Measurements from ENCODE around the gene CMTR1. TPM values are rescaled to one million over a fixed set of nuclear protein-coding genes. Genes with fewer than 3 reads are reported as not detected.

The CMTR1 gene
- total and polyA plus RNA-seq, 2 of the 13 experiments (the other 11 are each of a cell fraction or from before 2014, with no cell fraction given), result 19.7 to 55.2 TPM

DNA sequence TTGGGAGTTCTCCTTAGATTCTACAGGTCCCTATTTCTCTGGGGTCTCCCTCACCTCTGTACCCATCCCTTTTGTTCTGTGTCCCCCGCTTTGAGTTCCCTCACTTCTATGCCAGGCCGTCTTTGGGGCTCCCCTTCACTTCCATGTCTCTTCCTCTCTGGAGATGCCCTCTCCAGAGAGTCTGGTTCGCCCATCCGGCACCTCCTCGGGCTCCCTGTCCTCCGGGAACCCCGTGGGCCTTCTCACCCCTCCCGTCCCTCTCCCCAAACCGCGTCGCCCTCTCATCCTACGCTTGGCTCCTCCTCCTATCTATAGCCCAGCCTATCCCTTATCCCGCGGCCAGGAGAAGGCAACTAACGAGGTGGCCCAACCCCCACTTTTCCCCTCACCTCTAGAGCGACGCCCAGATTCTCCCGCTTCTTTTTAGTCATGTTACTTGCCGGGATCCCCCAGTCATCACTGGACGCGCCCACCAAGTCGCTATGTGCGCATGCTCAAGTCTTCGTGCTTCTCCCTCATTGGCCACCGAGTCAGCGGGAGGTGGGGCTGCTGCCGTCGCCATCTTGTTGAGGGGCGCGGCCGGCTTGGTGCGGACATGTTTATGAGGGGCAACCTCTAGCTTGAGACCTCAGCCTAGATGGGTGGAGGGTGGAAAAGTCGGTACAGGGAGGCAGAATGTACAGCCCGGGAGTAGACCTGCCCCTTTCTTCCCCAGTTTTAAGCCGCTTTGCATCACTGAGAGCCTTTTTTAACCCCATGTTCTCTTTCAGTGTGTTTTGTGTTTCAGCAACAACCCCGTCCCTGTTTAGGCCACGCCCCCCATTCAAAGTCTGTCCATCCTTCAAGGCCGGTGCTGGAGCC lies 66.6 kb downstream of the CMTR1 start, which contains the start of gene CCDC167 (continued):
- TF ChIP-seq, protein P1, sequence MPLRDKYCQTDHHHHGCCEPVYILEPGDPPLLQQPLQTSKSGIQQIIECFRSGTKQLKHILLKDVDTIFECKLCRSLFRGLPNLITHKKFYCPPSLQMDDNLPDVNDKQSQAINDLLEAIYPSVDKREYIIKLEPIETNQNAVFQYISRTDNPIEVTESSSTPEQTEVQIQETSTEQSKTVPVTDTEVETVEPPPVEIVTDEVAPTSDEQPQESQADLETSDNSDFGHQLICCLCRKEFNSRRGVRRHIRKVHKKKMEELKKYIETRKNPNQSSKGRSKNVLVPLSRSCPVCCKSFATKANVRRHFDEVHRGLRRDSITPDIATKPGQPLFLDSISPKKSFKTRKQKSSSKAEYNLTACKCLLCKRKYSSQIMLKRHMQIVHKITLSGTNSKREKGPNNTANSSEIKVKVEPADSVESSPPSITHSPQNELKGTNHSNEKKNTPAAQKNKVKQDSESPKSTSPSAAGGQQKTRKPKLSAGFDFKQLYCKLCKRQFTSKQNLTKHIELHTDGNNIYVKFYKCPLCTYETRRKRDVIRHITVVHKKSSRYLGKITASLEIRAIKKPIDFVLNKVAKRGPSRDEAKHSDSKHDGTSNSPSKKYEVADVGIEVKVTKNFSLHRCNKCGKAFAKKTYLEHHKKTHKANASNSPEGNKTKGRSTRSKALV (CRISPR knock-in tag; IDR thresholded peaks at IDR 0.05), result no peak
- no peak for TF ChIP-seq TEAD2 (CRISPR knock-in tag; IDR thresholded peaks at IDR 0.05)
- TF ChIP-seq HMGA1 (CRISPR knock-in tag; conservative IDR thresholded peaks at IDR 0.05), result no peak
- TF ChIP-seq, protein P2, sequence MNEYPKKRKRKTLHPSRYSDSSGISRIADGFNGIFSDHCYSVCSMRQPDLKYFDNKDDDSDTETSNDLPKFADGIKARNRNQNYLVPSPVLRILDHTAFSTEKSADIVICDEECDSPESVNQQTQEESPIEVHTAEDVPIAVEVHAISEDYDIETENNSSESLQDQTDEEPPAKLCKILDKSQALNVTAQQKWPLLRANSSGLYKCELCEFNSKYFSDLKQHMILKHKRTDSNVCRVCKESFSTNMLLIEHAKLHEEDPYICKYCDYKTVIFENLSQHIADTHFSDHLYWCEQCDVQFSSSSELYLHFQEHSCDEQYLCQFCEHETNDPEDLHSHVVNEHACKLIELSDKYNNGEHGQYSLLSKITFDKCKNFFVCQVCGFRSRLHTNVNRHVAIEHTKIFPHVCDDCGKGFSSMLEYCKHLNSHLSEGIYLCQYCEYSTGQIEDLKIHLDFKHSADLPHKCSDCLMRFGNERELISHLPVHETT (CRISPR knock-in tag; conservative IDR thresholded peaks at IDR 0.05), result no peak
- no peak for TF ChIP-seq PCBP2 (optimal IDR thresholded peaks at IDR 0.05; ENCODE audit: low read depth, low read length, poor library complexity, severe bottlenecking)
- peak; percentile 31; the same call in 1 of the 2 replicates for TF ChIP-seq MYC (CRISPR knock-in tag; IDR thresholded peaks at IDR 0.05; ENCODE audit: borderline replicate concordance)
- no peak for TF ChIP-seq ZNF790 (CRISPR knock-in tag; IDR thresholded peaks at IDR 0.05; ENCODE audit: borderline replicate concordance)
- TF ChIP-seq, protein P3, sequence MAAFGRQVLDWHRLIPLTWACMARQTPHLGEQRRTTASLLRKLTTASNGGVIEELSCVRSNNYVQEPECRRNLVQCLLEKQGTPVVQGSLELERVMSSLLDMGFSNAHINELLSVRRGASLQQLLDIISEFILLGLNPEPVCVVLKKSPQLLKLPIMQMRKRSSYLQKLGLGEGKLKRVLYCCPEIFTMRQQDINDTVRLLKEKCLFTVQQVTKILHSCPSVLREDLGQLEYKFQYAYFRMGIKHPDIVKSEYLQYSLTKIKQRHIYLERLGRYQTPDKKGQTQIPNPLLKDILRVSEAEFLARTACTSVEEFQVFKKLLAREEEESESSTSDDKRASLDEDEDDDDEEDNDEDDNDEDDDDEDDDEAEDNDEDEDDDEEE (CRISPR knock-in tag; IDR thresholded peaks at IDR 0.05), result no peak
- peak; percentile 30; the same call in 1 of the 2 replicates for TF ChIP-seq IRF2 (CRISPR knock-in tag; IDR thresholded peaks at IDR 0.05)
- TF ChIP-seq CC2D1A (CRISPR knock-in tag; IDR thresholded peaks at IDR 0.05), result no peak
- TF ChIP-seq RCOR2 (CRISPR knock-in tag; IDR thresholded peaks at IDR 0.05), result no peak

All from HepG2 (cell line).